Lower leg skin (tissue), 3 donors: Measurements from ENCODE around the gene ECT2L.

ENCODE experiments used
- POLR2A ChIP-seq, 2 donors: fragments of 450-650 bp; IDR thresholded peaks; one replicate each; pipeline ENCODE4 v1.6.1; 2016 to 2017; ENCODE audit warnings: antibody characterized with exemption in 2 of 2, mild to moderate bottlenecking in 1 of 2, moderate library complexity in 1 of 2
- TF ChIP-seq, protein P1 (sequence below), 3 donors: fragments of 450-650 bp; IDR thresholded peaks; one replicate each; pipeline ENCODE4 v1.5.1; 2016; ENCODE audit warnings: antibody characterized with exemption in 3 of 3, mild to moderate bottlenecking in 3 of 3, moderate library complexity in 2 of 3

DNA sequence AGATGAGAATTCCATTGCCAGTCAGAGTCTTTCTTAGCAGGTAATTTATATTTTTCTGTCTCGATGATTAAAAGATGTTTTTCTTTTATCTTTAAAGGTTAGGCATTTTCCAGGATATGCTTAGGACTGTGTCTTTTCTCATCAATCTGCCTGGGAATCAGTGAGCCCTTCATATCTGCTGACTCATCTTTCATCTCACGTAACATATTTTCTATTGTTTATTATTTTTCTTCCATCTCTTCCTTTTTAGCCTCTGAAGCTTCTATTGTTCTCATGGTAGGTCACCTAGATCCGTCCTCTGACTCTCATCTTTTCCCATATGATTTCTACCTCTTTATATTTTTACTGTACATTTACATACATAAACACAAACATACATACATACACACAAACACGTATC lies 13.6 kb upstream of the ECT2L start:
- TF ChIP-seq, protein P1, sequence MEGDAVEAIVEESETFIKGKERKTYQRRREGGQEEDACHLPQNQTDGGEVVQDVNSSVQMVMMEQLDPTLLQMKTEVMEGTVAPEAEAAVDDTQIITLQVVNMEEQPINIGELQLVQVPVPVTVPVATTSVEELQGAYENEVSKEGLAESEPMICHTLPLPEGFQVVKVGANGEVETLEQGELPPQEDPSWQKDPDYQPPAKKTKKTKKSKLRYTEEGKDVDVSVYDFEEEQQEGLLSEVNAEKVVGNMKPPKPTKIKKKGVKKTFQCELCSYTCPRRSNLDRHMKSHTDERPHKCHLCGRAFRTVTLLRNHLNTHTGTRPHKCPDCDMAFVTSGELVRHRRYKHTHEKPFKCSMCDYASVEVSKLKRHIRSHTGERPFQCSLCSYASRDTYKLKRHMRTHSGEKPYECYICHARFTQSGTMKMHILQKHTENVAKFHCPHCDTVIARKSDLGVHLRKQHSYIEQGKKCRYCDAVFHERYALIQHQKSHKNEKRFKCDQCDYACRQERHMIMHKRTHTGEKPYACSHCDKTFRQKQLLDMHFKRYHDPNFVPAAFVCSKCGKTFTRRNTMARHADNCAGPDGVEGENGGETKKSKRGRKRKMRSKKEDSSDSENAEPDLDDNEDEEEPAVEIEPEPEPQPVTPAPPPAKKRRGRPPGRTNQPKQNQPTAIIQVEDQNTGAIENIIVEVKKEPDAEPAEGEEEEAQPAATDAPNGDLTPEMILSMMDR (IDR thresholded peaks at IDR 0.05), result no peak
- no peak for TF ChIP-seq POLR2A (IDR thresholded peaks at IDR 0.05)
